Transverse colon (tissue), 4 donors: ENCODE results near the gene SPOUT1. TPM values are rescaled to one million over a fixed set of nuclear protein-coding genes. Genes with fewer than 3 reads are reported as not detected.

Experiments
- DNase-seq: peaks from one replicate; pipeline ENCODE4 v3.0.0-alpha.2; 2019
- H3K27ac ChIP-seq, 4 donors: fragments of 200-600 bp; sonication (generic); 2 replicates each; pipeline ENCODE4 v1.5.1; 2016 to 2018; ENCODE audit warnings: inconsistent platforms in 4 of 4
- H3K27me3 ChIP-seq: fragments of 200-600 bp; sonication (generic); 2 replicates; pipeline ENCODE4 v1.5.1; 2017; ENCODE audit warnings: inconsistent platforms
- H3K36me3 ChIP-seq, 4 donors: fragments of 200-600 bp; sonication (generic); 2 replicates each; pipeline ENCODE4 v1.5.1; 2017 to 2019; ENCODE audit warnings: inconsistent platforms in 4 of 4
- H3K4me1 ChIP-seq, 4 donors: fragments of 200-600 bp; sonication (generic); 2 replicates each; pipeline ENCODE4 v1.5.1; 2017 to 2020; ENCODE audit warnings: inconsistent platforms in 4 of 4
- H3K4me3 ChIP-seq, 4 donors: fragments of 200-600 bp; sonication (generic); 1 replicate in 1 of 4; 2 replicates in 3 of 4; pipeline versions ENCODE4 v1.5.1 to v1.6.1; 2017 to 2019; ENCODE audit warnings: inconsistent platforms in 4 of 4
- H3K9me3 ChIP-seq, 2 donors: fragments of 200-600 bp; sonication (generic); 2 replicates each; pipeline ENCODE4 v1.5.1; 2017 to 2019; ENCODE audit warnings: inconsistent platforms in 2 of 2
- CTCF ChIP-seq, 5 experiments: fragments of 200-600 bp in 3 of 5; fragments of 450-650 bp in 2 of 5; sonication (generic) in 3 of 5; IDR thresholded peaks; 1 replicate in 2 of 5; 2 replicates in 3 of 5; pipeline ENCODE4 v1.5.1; 2016 to 2017; ENCODE audit warnings: antibody characterized with exemption in 5 of 5, inconsistent platforms in 3 of 5, mild to moderate bottlenecking in 2 of 5, moderate library complexity in 1 of 5
- EP300 ChIP-seq: sonication (generic); formaldehyde crosslinking; IDR thresholded peaks from one replicate; pipeline ENCODE4 v1.6.1; 2017; ENCODE audit warnings: antibody characterized with exemption, low read depth
- POLR2A ChIP-seq: fragments of 450-650 bp; IDR thresholded peaks from one replicate; pipeline ENCODE4 v1.6.1; 2016; ENCODE audit warnings: antibody characterized with exemption, mild to moderate bottlenecking, moderate library complexity
- POLR2AphosphoS5 ChIP-seq, 3 donors: sonication (generic); formaldehyde crosslinking; IDR thresholded peaks; one replicate each; pipeline ENCODE4 v1.6.1; 2016; ENCODE audit warnings: antibody characterized with exemption in 3 of 3
- WGBS, 2 donors: methylation state at CpG; one replicate each; pipeline ENCODE4 v1.1.5; 2018; ENCODE audit warnings: low coverage in 1 of 2; 5-methylcytosine and 5-hydroxymethylcytosine counted together
- in situ Hi-C, 4 donors: fragments of 200-750 bp; cut with MboI; loops; one replicate each; pipeline versions ENCODE4 v1.15.0 to v1.15.1; 2017; ENCODE audit warnings: low sequenced_read_pairs in 3 of 4, low pct_ligation_motif_present in 1 of 4, low pct_unique_long_range_greater_than_20kb in 1 of 4
- intact Hi-C: fragments of 100-400 bp; cut with DNase I; formaldehyde crosslinking; loops from one replicate; pipeline ENCODE4 v1.15.1; 2023; ENCODE audit warnings: low total_unique reads
- total RNA-seq, 4 donors: library from RNA; depleted of rRNA; stranded (reverse); fragments of >200 nt; gene quantifications; one replicate each; pipeline ENCODE4 v1.1.0, GENCODE V29; 2016

The SPOUT1 gene
- total RNA-seq, 4 donors from 2014 or later: 19.5 to 48.3 (median 26.6) TPM

- intact Hi-C loops: no loop called here
- H3K27ac ChIP-seq: no peak overlapping the region
- no peaks in the 10 kb centered on the region for H3K9me3 ChIP-seq
- no peak overlapping the region for H3K4me3 ChIP-seq
- WGBS, 2 donors: 86% methylated on average over 5 of the region's 5 CpGs; no CpG with 5 or more reads in 1 of the 2 donors
- in situ Hi-C loops: no loop called here
- DNase-seq: no peak
- TF ChIP-seq POLR2A (no peak), POLR2AphosphoS5 (IDR thresholded peaks at IDR 0.05) (no peak), EP300 (no peak), CTCF (IDR thresholded peaks at IDR 0.05) (no peak)
- peaks cover 9 to 21% (median 14%) of the 10 kb centered on the region in 4 donors for H3K4me1 ChIP-seq
- H3K27me3 ChIP-seq: no peaks in the 10 kb centered on the region
- H3K36me3 ChIP-seq: no peaks in the 10 kb centered on the region
Measured at GRCh38 chr9:128773049-128773448, 56.5 kb downstream of the SPOUT1 start.

GRCh38 chr9:128771745-128772519, 57.7 kb downstream of the SPOUT1 start, which contains the start of gene ZER1:
TSS of gene ZER1 (minus strand) at chr9:128771927. CDS start at chr9:128755565, 16,362 bp downstream.
- Histone ChIP-seq H3K36me3 (no peaks in the 10 kb centered on the region), H3K4me1 (peaks cover 9 to 21% (median 14%) of the 10 kb centered on the region in 4 donors), H3K9me3 (no peaks in the 10 kb centered on the region), H3K27ac (peak within 1 kb of the TSS; percentile 91 to 96 (median 94)), H3K4me3 (peak within 1 kb of the TSS; percentile 76 to 94 (median 84)), H3K27me3 (no peaks in the 10 kb centered on the region)
- intact Hi-C loops: loop anchor here (1.0 kb wide), 1 partner anchor 15 kb away; the partner anchor contains the start of gene TBC1D13
- TF ChIP-seq POLR2A: peak; percentile 75
- TF ChIP-seq CTCF (IDR thresholded peaks at IDR 0.05): peak in 1 of 5 experiments; percentile 9
- peak; percentile 59 for TF ChIP-seq EP300
- peak; percentile 82 to 88 (median 88) for TF ChIP-seq POLR2AphosphoS5 (IDR thresholded peaks at IDR 0.05)
- WGBS, 2 donors: 0 to 5% methylated on average over 7 to 61 of the region's 72 CpGs
- peak; percentile 96 for DNase-seq
- in situ Hi-C loops: no loop called here

GRCh38 chr9:128771094-128771721, 58.4 kb downstream of the SPOUT1 start:
- no peaks in the 10 kb centered on the region for H3K9me3 ChIP-seq
- peak overlapping the region; percentile 76 to 94 (median 84) for H3K4me3 ChIP-seq
- peak overlapping the region; percentile 91 to 96 (median 94) for H3K27ac ChIP-seq
- DNase-seq: peak; percentile 40
- WGBS, 2 donors: 1% methylated on average over 28 of the region's 28 CpGs; no CpG with 5 or more reads in 1 of the 2 donors
- in situ Hi-C loops: no loop called here
- H3K36me3 ChIP-seq: no peaks in the 10 kb centered on the region
- H3K27me3 ChIP-seq: no peaks in the 10 kb centered on the region
- TF ChIP-seq CTCF (IDR thresholded peaks at IDR 0.05) (no peak), POLR2AphosphoS5 (IDR thresholded peaks at IDR 0.05) (no peak), EP300 (no peak)
- intact Hi-C loops: no loop called here
- H3K4me1 ChIP-seq: peaks cover 9 to 21% (median 14%) of the 10 kb centered on the region in 4 donors
